ENCODE measurements around the gene RGS16.
"Not testable (repeated sequence)": the region's sequence is repeated elsewhere in the genome, so short reads cannot be mapped to it uniquely, and the experiment has no call there.

RGS16 gene

GRCh38 chr1:182633031-182633430, 28.8 kb upstream of the RGS16 start:
- H3K4me1 ChIP-seq: no peaks in the 10 kb centered on the region
- H3K9me3 ChIP-seq: no peaks in the 10 kb centered on the region
- TF ChIP-seq, protein P1, sequence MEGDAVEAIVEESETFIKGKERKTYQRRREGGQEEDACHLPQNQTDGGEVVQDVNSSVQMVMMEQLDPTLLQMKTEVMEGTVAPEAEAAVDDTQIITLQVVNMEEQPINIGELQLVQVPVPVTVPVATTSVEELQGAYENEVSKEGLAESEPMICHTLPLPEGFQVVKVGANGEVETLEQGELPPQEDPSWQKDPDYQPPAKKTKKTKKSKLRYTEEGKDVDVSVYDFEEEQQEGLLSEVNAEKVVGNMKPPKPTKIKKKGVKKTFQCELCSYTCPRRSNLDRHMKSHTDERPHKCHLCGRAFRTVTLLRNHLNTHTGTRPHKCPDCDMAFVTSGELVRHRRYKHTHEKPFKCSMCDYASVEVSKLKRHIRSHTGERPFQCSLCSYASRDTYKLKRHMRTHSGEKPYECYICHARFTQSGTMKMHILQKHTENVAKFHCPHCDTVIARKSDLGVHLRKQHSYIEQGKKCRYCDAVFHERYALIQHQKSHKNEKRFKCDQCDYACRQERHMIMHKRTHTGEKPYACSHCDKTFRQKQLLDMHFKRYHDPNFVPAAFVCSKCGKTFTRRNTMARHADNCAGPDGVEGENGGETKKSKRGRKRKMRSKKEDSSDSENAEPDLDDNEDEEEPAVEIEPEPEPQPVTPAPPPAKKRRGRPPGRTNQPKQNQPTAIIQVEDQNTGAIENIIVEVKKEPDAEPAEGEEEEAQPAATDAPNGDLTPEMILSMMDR (IDR thresholded peaks at IDR 0.05): no peak
- intact Hi-C loops (cut with DNase I; ENCODE audit: low total_unique reads): no loop called here
- no peaks in the 10 kb centered on the region for H3K36me3 ChIP-seq
- H3K27ac ChIP-seq: no peak overlapping the region
- no peak for DNase-seq
- H3K27me3 ChIP-seq: no peaks in the 10 kb centered on the region
- H3K4me3 ChIP-seq: no peak overlapping the region

DNA sequence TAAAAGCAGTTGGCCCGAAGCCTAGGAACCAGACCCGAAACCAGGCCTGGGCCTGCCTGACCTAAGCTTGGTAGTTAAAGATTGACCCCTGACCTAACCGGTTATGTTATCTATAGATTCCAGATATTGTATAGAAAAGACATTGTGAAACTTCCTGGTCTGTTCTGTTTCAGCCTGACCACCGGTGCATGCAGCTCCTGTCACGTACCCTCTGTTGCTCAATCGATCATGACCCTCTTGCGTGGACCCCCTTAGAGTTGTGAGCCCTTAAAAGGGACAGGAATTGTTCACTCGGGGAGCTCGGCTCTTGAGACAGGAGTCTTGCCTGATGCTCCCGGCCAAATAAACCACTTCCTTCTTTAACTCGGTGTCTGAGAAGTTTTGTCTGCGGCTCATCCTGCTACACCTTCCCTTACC, 28.3 kb upstream of the RGS16 start:
- H3K4me3 ChIP-seq; H3K27ac ChIP-seq; H3K9me3 ChIP-seq; intact Hi-C loops (cut with DNase I; ENCODE audit: low total_unique reads); DNase-seq; H3K4me1 ChIP-seq; H3K36me3 ChIP-seq; H3K27me3 ChIP-seq: not testable (repeated sequence)

- no peaks in the 10 kb centered on the region for H3K27me3 ChIP-seq
- TF ChIP-seq, protein P1 (IDR thresholded peaks at IDR 0.05): no peak
- no peak overlapping the region for H3K27ac ChIP-seq
- no peaks in the 10 kb centered on the region for H3K4me1 ChIP-seq
- H3K36me3 ChIP-seq: no peaks in the 10 kb centered on the region
- H3K4me3 ChIP-seq: no peak overlapping the region
- intact Hi-C loops (cut with DNase I; ENCODE audit: low total_unique reads): no loop called here
- no peak for DNase-seq
- H3K9me3 ChIP-seq: no peaks in the 10 kb centered on the region
Observed at GRCh38 chr1:182631954-182632353, 27.8 kb upstream of the RGS16 start.

DNA sequence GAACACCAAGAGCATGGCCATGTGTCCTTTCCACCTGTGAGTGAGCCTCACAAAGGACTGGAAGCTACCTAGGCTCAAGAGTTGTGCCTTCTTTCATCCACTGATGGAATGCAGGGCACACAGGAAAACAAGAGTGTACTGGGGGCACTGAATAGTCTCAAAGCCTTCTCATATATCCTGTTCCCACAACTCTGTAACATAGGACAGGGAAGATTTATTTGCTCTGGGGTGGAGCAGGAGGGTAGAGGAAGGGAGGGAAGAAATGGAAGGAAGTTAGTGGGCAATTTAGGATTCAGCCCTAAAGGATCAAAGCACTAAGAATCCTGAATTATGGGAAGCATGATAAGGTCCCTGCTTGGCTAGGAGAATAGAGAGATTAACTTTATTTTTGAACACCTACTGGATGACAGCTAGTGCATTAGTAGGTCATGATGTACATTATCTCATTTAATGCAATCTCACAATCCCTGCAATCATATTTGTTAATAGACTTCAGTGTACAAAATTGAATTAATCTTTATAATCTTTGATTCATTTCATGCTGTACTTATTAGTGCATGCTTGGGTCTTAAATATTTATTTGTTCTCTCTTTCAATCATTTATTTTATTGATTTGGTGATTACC, 27.0 kb upstream of the RGS16 start:
- TF ChIP-seq, protein P1 (IDR thresholded peaks at IDR 0.05): no peak
- Histone ChIP-seq H3K27me3 (no peaks in the 10 kb centered on the region), H3K4me3 (no peak overlapping the region), H3K36me3 (no peaks in the 10 kb centered on the region), H3K4me1 (peaks cover 0 to 3% (median 1%) of the 10 kb centered on the region in 4 donors), H3K27ac (no peak overlapping the region), H3K9me3 (no peaks in the 10 kb centered on the region)
- intact Hi-C loops (cut with DNase I; ENCODE audit: low total_unique reads): no loop called here
- DNase-seq: no peak

GRCh38 chr1:182630586-182630985, 26.4 kb upstream of the RGS16 start:
- H3K27me3 ChIP-seq: no peaks in the 10 kb centered on the region
- TF ChIP-seq, protein P1 (IDR thresholded peaks at IDR 0.05): no peak
- no peak overlapping the region for H3K4me3 ChIP-seq
- DNase-seq: no peak
- no peak overlapping the region for H3K27ac ChIP-seq
- peaks cover 0 to 6% (median 3%) of the 10 kb centered on the region in 4 donors for H3K4me1 ChIP-seq
- H3K36me3 ChIP-seq: no peaks in the 10 kb centered on the region
- intact Hi-C loops (cut with DNase I; ENCODE audit: low total_unique reads): no loop called here
- H3K9me3 ChIP-seq: no peaks in the 10 kb centered on the region

GRCh38 chr1:182629499-182630096, 25.4 kb upstream of the RGS16 start:
- Histone ChIP-seq H3K9me3 (no peaks in the 10 kb centered on the region), H3K36me3 (no peaks in the 10 kb centered on the region), H3K4me1 (peaks cover 0 to 6% (median 3%) of the 10 kb centered on the region in 4 donors), H3K4me3 (no peak overlapping the region), H3K27me3 (no peaks in the 10 kb centered on the region), H3K27ac (no peak overlapping the region)
- intact Hi-C loops (cut with DNase I; ENCODE audit: low total_unique reads): no loop called here
- TF ChIP-seq, protein P1 (IDR thresholded peaks at IDR 0.05): no peak
- no peak for DNase-seq

Data from tibial artery (tissue), 4 donors.